ENCODE data around the gene HTRA2. TPM values are rescaled to one million over a fixed set of nuclear protein-coding genes. Genes with fewer than 3 reads are reported as not detected.

Gene HTRA2
- total and polyA plus RNA-seq, 4 donors: 27.4 to 46.9 (median 33.7) TPM

DNA sequence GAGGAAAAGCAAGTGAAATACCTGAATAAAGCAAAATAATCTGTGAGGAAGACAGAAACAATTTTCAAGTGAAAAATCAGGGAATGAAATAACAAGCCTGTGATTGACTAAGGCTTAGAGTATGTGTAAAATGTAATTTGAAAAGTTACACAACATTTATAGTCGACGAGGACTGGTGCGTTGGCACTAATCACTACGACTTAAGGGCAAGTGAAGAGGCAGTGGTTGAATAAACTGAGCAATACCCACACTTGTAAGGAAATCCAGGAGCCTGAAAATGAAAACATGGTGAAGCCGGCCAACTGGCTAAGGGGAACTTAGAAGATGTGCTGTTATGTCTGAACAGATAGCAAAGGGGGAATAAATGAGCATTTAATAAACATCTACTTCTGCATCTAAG is 38.1 kb downstream of the HTRA2 start:
- no peaks in the 10 kb centered on the region for H3K36me3 ChIP-seq (ENCODE audit: control insufficient read depth in 1 of 2, insufficient read depth in 2 of 2, low read length in 1 of 2)
- ATAC-seq (ENCODE audit: low FRiP score) (no peak), DNase-seq (no peak)
- intact Hi-C loops (cut with DNase I): no loop called here
- H3K27ac ChIP-seq (ENCODE audit: low read depth in 1 of 2, low read length in 2 of 2): no peak overlapping the region
- H3K4me3 ChIP-seq (ENCODE audit: low read length in 2 of 2): no peak overlapping the region
- peaks cover 0 to 2% of the 10 kb centered on the region in 2 donors for H3K4me1 ChIP-seq (ENCODE audit: control insufficient read depth in 1 of 2, insufficient read depth in 2 of 2, low read length in 2 of 2)
- no peaks in the 10 kb centered on the region for H3K9me3 ChIP-seq (ENCODE audit: control insufficient read depth, low read length)
- 46 to 52% methylated on average over 5 of the region's 5 CpGs for WGBS, 2 donors
- H3K27me3 ChIP-seq (ENCODE audit: control insufficient read depth in 1 of 2, insufficient read depth in 2 of 2, low read length in 1 of 2): no peaks in the 10 kb centered on the region

GRCh38 chr2:74569686-74570085 is 40.0 kb downstream of the HTRA2 start:
- Histone ChIP-seq H3K4me1 (ENCODE audit: control insufficient read depth in 1 of 2, insufficient read depth in 2 of 2, low read length in 2 of 2) (peaks cover 0 to 2% of the 10 kb centered on the region in 2 donors), H3K36me3 (ENCODE audit: control insufficient read depth in 1 of 2, insufficient read depth in 2 of 2, low read length in 1 of 2) (no peaks in the 10 kb centered on the region), H3K4me3 (ENCODE audit: low read length in 2 of 2) (no peak overlapping the region), H3K27me3 (ENCODE audit: control insufficient read depth in 1 of 2, insufficient read depth in 2 of 2, low read length in 1 of 2) (no peaks in the 10 kb centered on the region), H3K27ac (ENCODE audit: low read depth in 1 of 2, low read length in 2 of 2) (no peak overlapping the region), H3K9me3 (ENCODE audit: control insufficient read depth, low read length) (no peaks in the 10 kb centered on the region)
- WGBS, 2 donors: 78 to 92% methylated on average over 1 of the region's 1 CpG
- DNase-seq: no peak
- intact Hi-C loops (cut with DNase I): no loop called here
- ATAC-seq (ENCODE audit: low FRiP score): no peak

DNA sequence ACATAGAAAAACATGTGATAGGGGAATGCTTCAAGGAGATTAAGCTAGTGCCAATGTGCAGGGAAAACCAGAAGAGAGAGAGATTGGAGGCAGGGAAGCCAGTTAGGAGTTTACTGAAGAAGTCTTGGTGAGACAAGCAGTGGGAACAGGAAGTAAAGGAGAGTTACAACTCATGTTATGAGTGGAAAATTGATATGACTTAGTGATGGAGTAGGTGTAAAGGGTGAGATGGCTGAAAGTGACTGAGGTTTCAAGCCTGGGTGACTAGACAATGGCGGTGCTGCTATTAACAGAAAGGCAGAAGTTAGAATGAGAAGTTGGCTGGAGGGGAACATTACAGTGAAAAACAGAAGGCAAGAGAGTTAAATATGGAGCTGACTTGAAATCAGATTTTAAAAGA is 41.3 kb downstream of the HTRA2 start:
- no peaks in the 10 kb centered on the region for H3K36me3 ChIP-seq (ENCODE audit: control insufficient read depth in 1 of 2, insufficient read depth in 2 of 2, low read length in 1 of 2)
- H3K27me3 ChIP-seq (ENCODE audit: control insufficient read depth in 1 of 2, insufficient read depth in 2 of 2, low read length in 1 of 2): no peaks in the 10 kb centered on the region
- 85% methylated on average over 1 of the region's 1 CpG for WGBS, 2 donors
- no peaks in the 10 kb centered on the region for H3K9me3 ChIP-seq (ENCODE audit: control insufficient read depth, low read length)
- ATAC-seq (ENCODE audit: low FRiP score) (no peak), DNase-seq (no peak)
- H3K27ac ChIP-seq (ENCODE audit: low read depth in 1 of 2, low read length in 2 of 2): no peak overlapping the region
- H3K4me1 ChIP-seq (ENCODE audit: control insufficient read depth in 1 of 2, insufficient read depth in 2 of 2, low read length in 2 of 2): peaks cover 0 to 2% of the 10 kb centered on the region in 2 donors
- no peak overlapping the region for H3K4me3 ChIP-seq (ENCODE audit: low read length in 2 of 2)
- intact Hi-C loops (cut with DNase I): no loop called here

DNA sequence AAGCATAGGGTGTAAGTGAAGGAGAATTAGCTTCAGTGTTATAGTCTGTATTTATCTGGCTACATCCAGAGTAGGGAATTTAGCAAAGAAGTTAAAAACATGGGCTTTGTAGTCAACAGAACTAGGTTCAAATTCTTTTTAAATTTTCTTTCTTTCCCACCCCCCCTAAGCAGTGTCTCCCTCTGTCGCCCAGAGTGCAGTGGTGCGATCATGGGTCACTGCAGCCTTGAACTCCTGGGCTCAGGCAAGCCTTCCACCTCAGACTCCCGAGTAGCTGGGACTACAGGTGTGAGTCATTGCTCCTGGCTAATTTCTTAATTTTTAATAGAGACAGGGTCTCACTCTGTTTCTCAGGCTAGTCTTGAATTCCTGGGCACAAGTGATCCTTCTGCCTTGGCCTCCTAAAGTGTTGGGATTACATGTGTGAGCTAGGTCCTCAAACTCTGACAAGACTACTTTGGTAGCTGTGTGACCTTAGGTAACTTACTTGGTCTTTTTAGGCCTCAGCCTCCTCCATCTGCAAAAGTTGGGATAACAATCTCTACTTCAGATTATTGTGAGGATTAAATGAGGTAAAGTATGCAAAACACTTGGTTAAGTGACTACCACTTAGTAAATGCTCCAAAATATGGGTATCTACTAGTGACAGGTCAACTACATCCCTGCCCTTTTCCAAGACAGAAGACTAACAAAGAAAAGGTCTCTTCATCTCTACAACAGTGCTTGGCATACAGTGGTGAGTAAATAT is 42.6 kb downstream of the HTRA2 start:
- WGBS, 2 donors: 69 to 71% methylated on average over 3 of the region's 3 CpGs
- Histone ChIP-seq H3K27ac (ENCODE audit: low read depth in 1 of 2, low read length in 2 of 2) (no peak overlapping the region), H3K4me1 (ENCODE audit: control insufficient read depth in 1 of 2, insufficient read depth in 2 of 2, low read length in 2 of 2) (no peaks in the 10 kb centered on the region), H3K9me3 (ENCODE audit: control insufficient read depth, low read length) (no peaks in the 10 kb centered on the region), H3K27me3 (ENCODE audit: control insufficient read depth in 1 of 2, insufficient read depth in 2 of 2, low read length in 1 of 2) (no peaks in the 10 kb centered on the region), H3K4me3 (ENCODE audit: low read length in 2 of 2) (no peak overlapping the region), H3K36me3 (ENCODE audit: control insufficient read depth in 1 of 2, insufficient read depth in 2 of 2, low read length in 1 of 2) (no peaks in the 10 kb centered on the region)
- DNase-seq: no peak
- intact Hi-C loops (cut with DNase I): no loop called here
- ATAC-seq (ENCODE audit: low FRiP score): no peak

DNA sequence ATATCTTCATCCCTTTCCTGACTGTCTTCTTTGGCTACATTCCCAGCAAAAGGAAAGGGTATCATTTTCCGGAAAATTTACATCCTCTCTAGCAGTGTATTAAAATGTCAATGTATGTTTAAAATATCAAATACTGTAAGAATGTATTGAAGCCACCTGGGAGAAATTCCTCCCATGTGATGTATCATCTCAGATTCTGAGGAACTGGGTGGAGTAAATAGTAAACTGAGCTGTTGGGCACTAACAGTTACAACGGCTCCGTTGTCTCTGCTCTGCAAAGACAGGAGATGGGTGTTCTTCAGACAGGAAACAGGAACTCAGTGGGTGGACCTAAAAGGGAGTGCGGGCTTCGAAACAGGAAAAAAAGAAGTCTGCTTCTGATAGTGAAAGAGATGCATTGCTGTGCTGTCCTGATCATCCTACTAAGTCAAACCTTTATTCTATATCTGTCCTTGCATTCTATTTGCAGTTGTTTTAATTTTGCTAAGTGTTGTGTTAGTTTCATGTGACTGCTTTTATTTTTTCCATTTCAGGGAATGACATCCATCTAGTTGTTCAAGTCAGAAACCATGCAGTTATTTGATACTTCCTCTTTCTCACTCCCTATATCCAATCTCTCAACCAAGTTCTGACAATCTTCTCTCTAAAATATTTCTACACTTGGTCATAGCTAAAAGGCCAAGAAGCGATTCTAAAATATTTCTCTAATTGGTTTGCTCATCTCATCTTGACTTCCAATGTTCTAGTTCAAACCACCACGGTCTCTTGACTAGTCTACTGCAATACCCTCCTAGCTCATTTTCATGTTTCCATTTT is 44.2 kb downstream of the HTRA2 start:
- no peak for ATAC-seq (ENCODE audit: low FRiP score)
- DNase-seq: no peak
- 56 to 60% methylated on average over 7 of the region's 7 CpGs for WGBS, 2 donors
- Histone ChIP-seq H3K36me3 (ENCODE audit: control insufficient read depth in 1 of 2, insufficient read depth in 2 of 2, low read length in 1 of 2) (no peaks in the 10 kb centered on the region), H3K9me3 (ENCODE audit: control insufficient read depth, low read length) (no peaks in the 10 kb centered on the region), H3K4me3 (ENCODE audit: low read length in 2 of 2) (no peak overlapping the region), H3K27ac (ENCODE audit: low read depth in 1 of 2, low read length in 2 of 2) (no peak overlapping the region), H3K27me3 (ENCODE audit: control insufficient read depth in 1 of 2, insufficient read depth in 2 of 2, low read length in 1 of 2) (no peaks in the 10 kb centered on the region), H3K4me1 (ENCODE audit: control insufficient read depth in 1 of 2, insufficient read depth in 2 of 2, low read length in 2 of 2) (no peaks in the 10 kb centered on the region)
- intact Hi-C loops (cut with DNase I): no loop called here

- H3K9me3 ChIP-seq (ENCODE audit: control insufficient read depth, low read length): no peaks in the 10 kb centered on the region
- DNase-seq (no peak), ATAC-seq (ENCODE audit: low FRiP score) (no peak)
- no peak overlapping the region for H3K27ac ChIP-seq (ENCODE audit: low read depth in 1 of 2, low read length in 2 of 2)
- H3K4me1 ChIP-seq (ENCODE audit: control insufficient read depth in 1 of 2, insufficient read depth in 2 of 2, low read length in 2 of 2): no peaks in the 10 kb centered on the region
- no peaks in the 10 kb centered on the region for H3K36me3 ChIP-seq (ENCODE audit: control insufficient read depth in 1 of 2, insufficient read depth in 2 of 2, low read length in 1 of 2)
- H3K27me3 ChIP-seq (ENCODE audit: control insufficient read depth in 1 of 2, insufficient read depth in 2 of 2, low read length in 1 of 2): no peaks in the 10 kb centered on the region
- 89% methylated on average over 4 of the region's 4 CpGs for WGBS, 2 donors
- intact Hi-C loops (cut with DNase I): no loop called here
- no peak overlapping the region for H3K4me3 ChIP-seq (ENCODE audit: low read length in 2 of 2)
These were observed 45.6 kb downstream of the HTRA2 start for GRCh38 chr2:74575320-74575719.

GRCh38 chr2:74576211-74576862 is 46.6 kb downstream of the HTRA2 start:
- H3K27me3 ChIP-seq (ENCODE audit: control insufficient read depth in 1 of 2, insufficient read depth in 2 of 2, low read length in 1 of 2): no peaks in the 10 kb centered on the region
- DNase-seq (no peak), ATAC-seq (ENCODE audit: low FRiP score) (no peak)
- intact Hi-C loops (cut with DNase I): no loop called here
- H3K9me3 ChIP-seq (ENCODE audit: control insufficient read depth, low read length): no peaks in the 10 kb centered on the region
- WGBS, 2 donors: 71 to 73% methylated on average over 7 of the region's 7 CpGs
- no peaks in the 10 kb centered on the region for H3K36me3 ChIP-seq (ENCODE audit: control insufficient read depth in 1 of 2, insufficient read depth in 2 of 2, low read length in 1 of 2)
- H3K4me3 ChIP-seq (ENCODE audit: low read length in 2 of 2): no peak overlapping the region
- H3K27ac ChIP-seq (ENCODE audit: low read depth in 1 of 2, low read length in 2 of 2): no peak overlapping the region
- H3K4me1 ChIP-seq (ENCODE audit: control insufficient read depth in 1 of 2, insufficient read depth in 2 of 2, low read length in 2 of 2): no peaks in the 10 kb centered on the region

DNA sequence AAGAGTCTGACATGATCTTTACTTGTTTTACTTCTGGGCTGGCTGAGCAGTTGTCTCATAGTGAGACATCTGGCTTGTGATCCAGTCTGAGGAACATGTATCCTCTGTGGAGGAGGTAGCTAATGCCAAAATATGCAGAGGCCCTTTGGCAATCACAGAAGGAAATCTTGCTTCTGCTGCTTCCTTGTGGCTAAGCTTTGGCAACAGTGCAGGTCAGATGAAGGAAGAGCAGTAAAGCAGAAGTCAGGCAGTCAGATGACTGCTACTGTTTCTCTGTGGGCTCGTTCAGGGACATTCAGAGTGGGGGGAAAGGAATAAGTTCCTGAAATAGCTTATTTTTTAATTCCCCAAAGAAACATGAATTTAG is 47.1 kb downstream of the HTRA2 start:
- Histone ChIP-seq H3K27ac (ENCODE audit: low read depth in 1 of 2, low read length in 2 of 2) (no peak overlapping the region), H3K4me3 (ENCODE audit: low read length in 2 of 2) (no peak overlapping the region), H3K9me3 (ENCODE audit: control insufficient read depth, low read length) (no peaks in the 10 kb centered on the region), H3K4me1 (ENCODE audit: control insufficient read depth in 1 of 2, insufficient read depth in 2 of 2, low read length in 2 of 2) (no peaks in the 10 kb centered on the region), H3K27me3 (ENCODE audit: control insufficient read depth in 1 of 2, insufficient read depth in 2 of 2, low read length in 1 of 2) (no peaks in the 10 kb centered on the region), H3K36me3 (ENCODE audit: control insufficient read depth in 1 of 2, insufficient read depth in 2 of 2, low read length in 1 of 2) (no peaks in the 10 kb centered on the region)
- ATAC-seq (ENCODE audit: low FRiP score): peak; percentile 63
- 29 to 50% methylated on average over 1 of the region's 1 CpG for WGBS, 2 donors
- intact Hi-C loops (cut with DNase I): no loop called here
- peak in 1 of 2 donors; percentile 64 for DNase-seq
